ENCODE data around the gene PEAK1. TPM values are rescaled to one million over a fixed set of nuclear protein-coding genes. Genes with fewer than 3 reads are reported as not detected.
"Not testable (repeated sequence)": the region's sequence is repeated elsewhere in the genome, so short reads cannot be mapped to it uniquely, and the experiment has no call there.

The PEAK1 gene
- total RNA-seq, 1 donor from 2014 or later: 10.2 TPM

- TF ChIP-seq CTCF (IDR thresholded peaks at IDR 0.05; ENCODE audit: insufficient read depth, low read length, poor library complexity, severe bottlenecking): no peak
- H3K27me3 ChIP-seq (ENCODE audit: control insufficient read depth, insufficient read depth, low read length): no peaks in the 10 kb centered on the region
- DNase-seq (ENCODE audit: low read depth): no peak
- H3K36me3 ChIP-seq (ENCODE audit: control insufficient read depth, insufficient read depth, low read length): no peaks in the 10 kb centered on the region
- H3K4me3 ChIP-seq (ENCODE audit: low read depth, low read length): no peak overlapping the region
Measured at GRCh38 chr15:77285057-77285997, 134.6 kb downstream of the PEAK1 start.

GRCh38 chr15:77282333-77282732 lies 137.6 kb downstream of the PEAK1 start:
- H3K4me3 ChIP-seq (ENCODE audit: low read depth, low read length): no peak overlapping the region
- no peaks in the 10 kb centered on the region for H3K27me3 ChIP-seq (ENCODE audit: control insufficient read depth, insufficient read depth, low read length)
- TF ChIP-seq CTCF (IDR thresholded peaks at IDR 0.05; ENCODE audit: insufficient read depth, low read length, poor library complexity, severe bottlenecking): no peak
- no peak for DNase-seq (ENCODE audit: low read depth)
- no peaks in the 10 kb centered on the region for H3K36me3 ChIP-seq (ENCODE audit: control insufficient read depth, insufficient read depth, low read length)

- H3K36me3 ChIP-seq (ENCODE audit: control insufficient read depth, insufficient read depth, low read length): no peaks in the 10 kb centered on the region
- TF ChIP-seq CTCF (IDR thresholded peaks at IDR 0.05; ENCODE audit: insufficient read depth, low read length, poor library complexity, severe bottlenecking): no peak
Measured at GRCh38 chr15:77276943-77277342, 143.0 kb downstream of the PEAK1 start.

GRCh38 chr15:77276096-77276495 lies 143.8 kb downstream of the PEAK1 start:
- TF ChIP-seq CTCF (IDR thresholded peaks at IDR 0.05; ENCODE audit: insufficient read depth, low read length, poor library complexity, severe bottlenecking): no peak
- H3K36me3 ChIP-seq (ENCODE audit: control insufficient read depth, insufficient read depth, low read length): no peaks in the 10 kb centered on the region
- no peaks in the 10 kb centered on the region for H3K27me3 ChIP-seq (ENCODE audit: control insufficient read depth, insufficient read depth, low read length)
- DNase-seq (ENCODE audit: low read depth): no peak
- no peak overlapping the region for H3K4me3 ChIP-seq (ENCODE audit: low read depth, low read length)

More at GRCh38 chr15:77276943-77277342, 143.0 kb downstream of the PEAK1 start:
- Histone ChIP-seq H3K27me3 (ENCODE audit: control insufficient read depth, insufficient read depth, low read length) (no peaks in the 10 kb centered on the region), H3K4me3 (ENCODE audit: low read depth, low read length) (no peak overlapping the region)
- no peak for DNase-seq (ENCODE audit: low read depth)

- H3K27me3 ChIP-seq (ENCODE audit: control insufficient read depth, insufficient read depth, low read length); H3K4me3 ChIP-seq (ENCODE audit: low read depth, low read length); DNase-seq (ENCODE audit: low read depth); H3K36me3 ChIP-seq (ENCODE audit: control insufficient read depth, insufficient read depth, low read length): not testable (repeated sequence)
Measured at GRCh38 chr15:77273136-77273535, 146.8 kb downstream of the PEAK1 start.

- Histone ChIP-seq H3K4me3 (ENCODE audit: low read depth, low read length) (no peak overlapping the region), H3K36me3 (ENCODE audit: control insufficient read depth, insufficient read depth, low read length) (no peaks in the 10 kb centered on the region), H3K27me3 (ENCODE audit: control insufficient read depth, insufficient read depth, low read length) (no peaks in the 10 kb centered on the region)
- no peak for TF ChIP-seq CTCF (IDR thresholded peaks at IDR 0.05; ENCODE audit: insufficient read depth, low read length, poor library complexity, severe bottlenecking)
- no peak for DNase-seq (ENCODE audit: low read depth)
Measured at GRCh38 chr15:77266708-77267386, 153.1 kb downstream of the PEAK1 start.

Data from kidney epithelial cell (primary cell).